ENCODE results near the gene DLGAP4.

GRCh38 chr20:36569847-36570429, 263.8 kb downstream of the DLGAP4 start:
- TF ChIP-seq BCLAF1 (IDR thresholded peaks at IDR 0.05) (no peak), CTCF (CRISPR knock-in tag; IDR thresholded peaks at IDR 0.05) (no peak), ARHGAP35 (CRISPR knock-in tag; IDR thresholded peaks at IDR 0.05; ENCODE audit: borderline replicate concordance) (no peak), ZNF891 (CRISPR knock-in tag; IDR thresholded peaks at IDR 0.05) (no peak), JUNB (CRISPR knock-in tag; IDR thresholded peaks at IDR 0.05; ENCODE audit: borderline replicate concordance) (no peak), EZH2 (conservative IDR thresholded peaks at IDR 0.05; ENCODE audit: low read depth, low read length) (no peak), EP300 (IDR thresholded peaks at IDR 0.05; ENCODE audit: low read depth in 2 of 2, low read length in 2 of 2) (no peak), EP300 (CRISPR knock-in tag; IDR thresholded peaks at IDR 0.05; ENCODE audit: borderline replicate concordance) (no peak), ZFP36 (IDR thresholded peaks at IDR 0.05; ENCODE audit: borderline replicate concordance, low read depth, low read length, partially characterized antibody) (no peak), ZNF569 (CRISPR knock-in tag; IDR thresholded peaks at IDR 0.05; ENCODE audit: borderline replicate concordance) (no peak), PAF1 (CRISPR knock-in tag; IDR thresholded peaks at IDR 0.05) (no peak), SIN3A (IDR thresholded peaks at IDR 0.05; ENCODE audit: borderline replicate concordance, low read depth, low read length) (no peak), POLR2A (IDR thresholded peaks at IDR 0.05; ENCODE audit: insufficient read depth in 1 of 2, low read depth in 2 of 2, low read length in 2 of 2) (no peak)

Data from HepG2 (cell line).